ENCODE data around the gene JPT2. TPM values are rescaled to one million over a fixed set of nuclear protein-coding genes. Genes with fewer than 3 reads are reported as not detected.
A peak's percentile ranks its signal among the peaks of the same experiment; 100 is the strongest.

The JPT2 gene
- total RNA-seq, 1 donor from 2014 or later = 72.9 TPM

DNA sequence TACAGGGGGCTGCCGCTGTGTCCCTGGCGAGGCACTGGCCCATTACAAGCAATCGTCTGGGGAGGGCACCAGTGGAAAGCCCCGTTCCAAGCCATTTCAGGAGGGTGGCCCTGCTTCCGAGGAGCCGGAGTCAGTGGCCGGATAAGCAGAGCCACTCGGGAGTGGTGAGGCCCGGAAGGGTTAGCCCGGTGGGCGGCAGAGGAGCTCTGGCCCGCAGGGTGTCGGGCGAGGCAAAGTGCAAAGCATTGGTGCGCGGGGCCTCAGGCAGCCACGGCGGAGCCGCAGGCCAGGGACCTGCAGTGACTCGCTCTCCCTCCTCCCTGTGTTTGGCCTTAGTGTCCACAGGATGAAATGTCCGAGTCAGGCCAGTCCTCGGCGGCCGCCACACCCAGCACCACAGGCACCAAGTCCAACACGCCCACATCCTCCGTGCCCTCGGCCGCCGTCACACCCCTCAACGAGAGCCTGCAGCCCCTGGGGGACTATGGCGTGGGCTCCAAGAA lies 68.7 kb downstream of the JPT2 start:
- TF ChIP-seq, protein P1, sequence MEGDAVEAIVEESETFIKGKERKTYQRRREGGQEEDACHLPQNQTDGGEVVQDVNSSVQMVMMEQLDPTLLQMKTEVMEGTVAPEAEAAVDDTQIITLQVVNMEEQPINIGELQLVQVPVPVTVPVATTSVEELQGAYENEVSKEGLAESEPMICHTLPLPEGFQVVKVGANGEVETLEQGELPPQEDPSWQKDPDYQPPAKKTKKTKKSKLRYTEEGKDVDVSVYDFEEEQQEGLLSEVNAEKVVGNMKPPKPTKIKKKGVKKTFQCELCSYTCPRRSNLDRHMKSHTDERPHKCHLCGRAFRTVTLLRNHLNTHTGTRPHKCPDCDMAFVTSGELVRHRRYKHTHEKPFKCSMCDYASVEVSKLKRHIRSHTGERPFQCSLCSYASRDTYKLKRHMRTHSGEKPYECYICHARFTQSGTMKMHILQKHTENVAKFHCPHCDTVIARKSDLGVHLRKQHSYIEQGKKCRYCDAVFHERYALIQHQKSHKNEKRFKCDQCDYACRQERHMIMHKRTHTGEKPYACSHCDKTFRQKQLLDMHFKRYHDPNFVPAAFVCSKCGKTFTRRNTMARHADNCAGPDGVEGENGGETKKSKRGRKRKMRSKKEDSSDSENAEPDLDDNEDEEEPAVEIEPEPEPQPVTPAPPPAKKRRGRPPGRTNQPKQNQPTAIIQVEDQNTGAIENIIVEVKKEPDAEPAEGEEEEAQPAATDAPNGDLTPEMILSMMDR (IDR thresholded peaks at IDR 0.05; ENCODE audit: partially characterized antibody, unreplicated experiment) = no peak
- peaks cover 8% of the 10 kb centered on the region for H3K9me3 Mint-ChIP-seq (ENCODE audit: unreplicated experiment)
- no peak for DNase-seq
- H3K27ac Mint-ChIP-seq (ENCODE audit: unreplicated experiment) = no peak overlapping the region
- no peaks in the 10 kb centered on the region for H3K4me1 Mint-ChIP-seq (ENCODE audit: low read depth, unreplicated experiment)
- no peak overlapping the region for H3K4me3 Mint-ChIP-seq (ENCODE audit: unreplicated experiment)
- peaks cover 7% of the 10 kb centered on the region for H3K36me3 Mint-ChIP-seq (ENCODE audit: unreplicated experiment)
- peaks cover 4% of the 10 kb centered on the region for H3K27me3 Mint-ChIP-seq (ENCODE audit: unreplicated experiment)

DNA sequence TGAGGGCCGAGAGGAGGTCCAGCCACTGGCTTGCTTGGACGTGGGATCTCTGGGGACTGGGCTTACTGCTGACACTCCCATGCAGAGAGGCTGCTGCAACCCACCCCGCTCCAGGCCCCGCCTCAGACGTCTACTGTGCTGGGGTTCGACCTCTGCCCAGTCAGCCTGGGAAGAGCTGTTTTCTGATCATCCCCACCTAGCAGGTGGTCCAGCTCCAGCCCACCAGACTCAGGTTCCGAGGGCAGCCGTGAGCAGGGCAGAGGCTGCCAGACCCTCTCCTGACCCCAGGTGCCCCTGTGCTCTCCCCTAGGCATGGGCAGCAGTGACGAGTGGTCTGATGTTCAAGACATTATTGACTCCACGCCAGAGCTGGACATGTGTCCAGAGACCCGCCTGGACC lies 69.9 kb downstream of the JPT2 start:
- Mint-ChIP-seq H3K36me3 (ENCODE audit: unreplicated experiment) (peaks cover 7% of the 10 kb centered on the region), H3K9me3 (ENCODE audit: unreplicated experiment) (peaks cover 8% of the 10 kb centered on the region), H3K27ac (ENCODE audit: unreplicated experiment) (no peak overlapping the region), H3K4me3 (ENCODE audit: unreplicated experiment) (no peak overlapping the region), H3K27me3 (ENCODE audit: unreplicated experiment) (peaks cover 7% of the 10 kb centered on the region), H3K4me1 (ENCODE audit: low read depth, unreplicated experiment) (no peaks in the 10 kb centered on the region)
- peak; percentile 11 for DNase-seq
- TF ChIP-seq, protein P1 (IDR thresholded peaks at IDR 0.05; ENCODE audit: partially characterized antibody, unreplicated experiment) = no peak

DNA sequence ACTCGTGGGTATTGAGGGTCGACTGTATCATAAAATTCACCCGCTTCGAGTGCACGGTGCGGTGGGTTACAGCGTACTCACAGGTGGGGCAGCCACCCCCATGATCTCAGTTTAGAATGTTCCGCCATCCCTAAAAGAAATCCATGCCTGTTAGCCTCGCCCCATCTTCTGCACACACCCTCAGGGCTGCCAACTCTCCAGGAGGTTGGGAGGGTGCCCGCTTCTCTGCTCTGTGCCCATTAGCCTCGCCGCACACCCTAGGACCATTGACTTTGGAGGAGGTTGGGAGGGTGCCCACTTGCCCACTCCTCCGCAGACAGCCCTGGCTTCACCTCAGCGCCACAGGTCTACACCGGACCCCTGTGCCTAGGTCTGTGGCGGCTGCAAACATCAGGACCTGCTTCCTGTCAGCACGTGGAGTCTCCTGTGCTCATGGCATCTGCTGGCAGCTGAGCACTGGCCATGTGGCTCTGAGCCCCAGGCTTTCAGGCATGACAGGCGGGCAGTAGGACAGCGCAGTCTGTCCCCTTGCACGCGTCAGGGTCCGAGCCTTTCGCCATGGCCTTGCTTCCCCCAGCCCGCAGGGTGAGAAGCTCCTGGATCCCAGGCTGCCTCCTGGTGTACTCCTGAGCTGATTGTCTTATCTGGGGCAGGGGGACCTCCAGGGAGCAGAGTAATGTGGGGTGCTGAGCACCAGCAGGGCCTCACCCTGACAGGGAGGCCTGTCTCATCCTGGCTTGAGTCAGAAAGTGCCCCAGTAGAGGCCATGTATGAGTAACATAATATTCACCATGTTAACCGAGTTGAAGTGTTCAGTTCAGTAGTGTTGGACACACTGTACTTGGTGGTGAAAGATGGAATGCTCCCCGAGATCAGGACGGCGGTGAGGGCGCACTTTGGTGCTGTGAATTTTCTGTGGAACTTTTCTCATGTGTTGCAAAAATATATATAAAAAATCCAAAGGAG lies 71.4 kb downstream of the JPT2 start:
- Mint-ChIP-seq H3K4me3 (ENCODE audit: unreplicated experiment) (no peak overlapping the region), H3K27ac (ENCODE audit: unreplicated experiment) (no peak overlapping the region), H3K36me3 (ENCODE audit: unreplicated experiment) (peaks cover 6% of the 10 kb centered on the region), H3K9me3 (ENCODE audit: unreplicated experiment) (peaks cover 10% of the 10 kb centered on the region), H3K27me3 (ENCODE audit: unreplicated experiment) (peaks cover 4% of the 10 kb centered on the region), H3K4me1 (ENCODE audit: low read depth, unreplicated experiment) (no peaks in the 10 kb centered on the region)
- TF ChIP-seq, protein P1 (IDR thresholded peaks at IDR 0.05; ENCODE audit: partially characterized antibody, unreplicated experiment) = no peak
- no peak for DNase-seq

Small RNA genes within 50 kb of the gene (microRNA-seq; reads per million reads assigned to microRNA genes)
- 192 reads per million, percentile 80 among the genes with 10 or more reads in this experiment for gene MIR3177 (ENCODE audit: unreplicated experiment)

Other genes with a start within 250 kb of the JPT2 start
- not detected for gene PERCC1, start 247.2 kb upstream of the JPT2 start, total RNA-seq (ENCODE audit: unreplicated experiment)
- gene CCDC154, start 233.7 kb upstream of the JPT2 start, total RNA-seq (ENCODE audit: unreplicated experiment) = 4.2 TPM
- gene CLCN7, start 203.3 kb upstream of the JPT2 start, total RNA-seq (ENCODE audit: unreplicated experiment) = 118 TPM
- 2.2 TPM for gene PTX4, start 189.3 kb upstream of the JPT2 start, total RNA-seq (ENCODE audit: unreplicated experiment)
- 101 TPM for gene TELO2, start 184.9 kb upstream of the JPT2 start, total RNA-seq (ENCODE audit: unreplicated experiment)
- 0.22 TPM for gene TMEM204, start 144.6 kb upstream of the JPT2 start, total RNA-seq (ENCODE audit: unreplicated experiment)
- gene IFT140, start 66.2 kb upstream of the JPT2 start, total RNA-seq (ENCODE audit: unreplicated experiment) = 33.4 TPM
- gene CRAMP1, start 65.9 kb upstream of the JPT2 start, total RNA-seq (ENCODE audit: unreplicated experiment) = 52.4 TPM
- gene MAPK8IP3, start 27.9 kb downstream of the JPT2 start, total RNA-seq (ENCODE audit: unreplicated experiment) = 281 TPM
- gene NME3, start 93.3 kb downstream of the JPT2 start, total RNA-seq (ENCODE audit: unreplicated experiment) = 79.1 TPM
- 68.7 TPM for gene EME2, start 94.5 kb downstream of the JPT2 start, total RNA-seq (ENCODE audit: unreplicated experiment)
- 75.1 TPM for gene MRPS34, start 94.9 kb downstream of the JPT2 start, total RNA-seq (ENCODE audit: unreplicated experiment)
- gene SPSB3, start 104.3 kb downstream of the JPT2 start, total RNA-seq (ENCODE audit: unreplicated experiment) = 80.4 TPM
- 66.1 TPM for gene NUBP2, start 104.7 kb downstream of the JPT2 start, total RNA-seq (ENCODE audit: unreplicated experiment)
- 0.39 TPM for gene IGFALS, start 115.4 kb downstream of the JPT2 start, total RNA-seq (ENCODE audit: unreplicated experiment)
- gene HAGH, start 148.5 kb downstream of the JPT2 start, total RNA-seq (ENCODE audit: unreplicated experiment) = 99.6 TPM
- gene FAHD1, start 148.9 kb downstream of the JPT2 start, total RNA-seq (ENCODE audit: unreplicated experiment) = 26.5 TPM
- 2.4 TPM for gene MEIOB, start 193.9 kb downstream of the JPT2 start, total RNA-seq (ENCODE audit: unreplicated experiment)
- gene HS3ST6, start 240.1 kb downstream of the JPT2 start, total RNA-seq (ENCODE audit: unreplicated experiment) = 7.8 TPM

Measured in glutamatergic neuron (in vitro differentiated cells).